ENCODE results near the gene GDA.
"Not testable (repeated sequence)": the region's sequence is repeated elsewhere in the genome, so short reads cannot be mapped to it uniquely, and the experiment has no call there.

The GDA gene

GRCh38 chr9:72289401-72289800 lies 140.2 kb downstream of the GDA start:
- no peak for DNase-seq

- no peak for DNase-seq
These were observed 141.1 kb downstream of the GDA start for GRCh38 chr9:72290311-72290710.

- DNase-seq: not testable (repeated sequence)
These were observed 142.3 kb downstream of the GDA start for GRCh38 chr9:72291576-72291975.

- DNase-seq: peak; percentile 50
These were observed 143.0 kb downstream of the GDA start for GRCh38 chr9:72292256-72292682.

- DNase-seq: peak; percentile 60
These were observed 143.8 kb downstream of the GDA start for GRCh38 chr9:72292874-72293607.

- no peak for DNase-seq
These were observed 145.7 kb downstream of the GDA start for GRCh38 chr9:72294936-72295335.

- no peak for DNase-seq
These were observed 148.3 kb downstream of the GDA start for GRCh38 chr9:72297516-72297915.

- DNase-seq: no peak
These were observed 149.9 kb downstream of the GDA start for GRCh38 chr9:72299017-72299603.

GRCh38 chr9:72300873-72301272 lies 151.6 kb downstream of the GDA start:
- DNase-seq: no peak

Data from hematopoietic multipotent progenitor cell treated with erythropoietin and hydrocortisone succinate and interleukin-3 and kit ligand, for 8 days (in vitro differentiated cells).